ENCODE data around the gene QTRT2.

Gene QTRT2

DNA sequence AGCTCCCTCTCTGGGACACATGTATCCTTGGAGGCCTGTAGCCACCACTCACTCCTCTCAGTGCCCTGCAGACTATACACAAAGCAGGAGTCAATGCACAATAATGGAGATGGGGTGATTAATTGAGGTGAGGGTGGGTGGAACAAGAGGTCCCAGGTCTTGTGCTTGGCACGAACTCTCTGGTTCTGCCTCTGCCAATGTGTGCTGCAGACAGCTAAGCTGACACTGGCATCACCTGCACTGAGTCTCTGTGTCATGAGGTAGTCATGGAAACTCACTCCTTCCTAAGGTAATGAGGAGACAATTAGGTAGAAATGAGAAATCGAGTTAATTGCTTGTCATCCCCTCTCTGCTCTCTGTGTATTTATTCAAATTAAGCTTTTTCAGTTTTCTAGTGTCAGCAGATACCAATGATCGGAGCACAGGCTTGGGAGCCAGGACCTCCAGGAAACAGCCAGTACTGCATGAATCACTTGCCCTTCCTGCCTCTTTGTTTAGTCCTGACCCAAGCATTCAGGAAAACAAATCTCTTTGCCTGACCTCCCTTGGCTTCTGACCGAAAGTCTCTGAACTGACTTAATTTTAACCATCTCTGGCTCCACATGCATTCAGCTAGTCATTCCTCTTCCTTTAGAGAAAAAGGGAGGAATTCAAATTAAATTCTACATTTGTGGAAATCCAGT is 65.6 kb downstream of the QTRT2 start:
- DNase-seq, result no peak

DNA sequence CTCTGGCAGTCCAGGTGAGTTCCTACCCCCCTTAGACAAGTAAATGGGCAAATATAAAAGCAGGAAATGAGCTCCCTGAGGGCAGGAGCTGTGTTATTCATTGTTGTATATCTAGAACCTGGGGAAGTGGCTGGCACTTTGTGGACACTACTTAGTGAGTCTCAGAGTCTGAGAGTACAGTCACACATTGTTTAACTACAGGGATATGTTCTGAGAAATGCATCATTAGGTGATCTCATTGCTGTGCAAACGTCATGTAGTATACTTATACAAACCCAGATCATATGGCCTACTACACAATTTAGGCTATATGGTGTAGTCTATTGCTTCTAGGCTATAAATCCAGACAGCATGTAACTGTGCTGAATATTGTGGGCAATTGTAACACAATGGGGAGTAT is 69.9 kb downstream of the QTRT2 start:
- DNase-seq, result no peak

DNA sequence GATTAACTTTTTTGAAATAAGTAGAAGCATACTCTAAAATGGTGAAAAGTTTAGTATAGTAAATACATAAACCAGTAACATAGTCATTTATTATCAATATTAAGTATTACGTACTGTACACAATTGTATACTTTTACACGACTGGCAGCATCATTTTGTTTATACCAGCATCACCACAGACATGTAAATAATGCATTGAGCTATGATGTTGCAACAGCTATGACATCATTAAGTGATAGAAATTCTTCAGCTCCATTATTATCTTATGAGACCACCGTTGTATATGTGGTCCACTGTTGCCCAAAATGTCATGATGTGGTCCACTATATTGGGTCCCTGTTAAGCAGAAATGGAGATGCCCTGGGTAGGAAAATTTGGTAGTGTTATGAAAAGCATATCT is 71.0 kb downstream of the QTRT2 start:
- no peak for DNase-seq

DNA sequence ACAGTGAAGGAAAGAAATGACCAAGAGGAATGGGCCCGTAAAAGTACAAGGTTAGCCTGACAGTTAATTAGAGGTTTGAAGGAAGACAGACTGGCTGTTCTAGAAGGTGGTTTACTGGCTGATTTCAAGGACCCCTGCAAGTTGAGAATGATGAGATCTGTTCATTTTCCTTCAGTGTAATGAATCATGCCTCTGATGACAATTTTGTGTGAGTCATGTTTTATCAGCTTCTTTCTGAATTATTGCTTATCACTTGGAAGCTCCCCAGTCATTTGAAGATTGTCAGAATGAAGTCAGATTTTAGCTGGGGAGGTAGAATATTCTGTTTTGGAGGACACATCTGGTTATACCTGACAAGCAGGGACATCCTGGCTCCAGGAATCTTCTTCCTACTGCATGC is 71.7 kb downstream of the QTRT2 start:
- no peak for DNase-seq

DNA sequence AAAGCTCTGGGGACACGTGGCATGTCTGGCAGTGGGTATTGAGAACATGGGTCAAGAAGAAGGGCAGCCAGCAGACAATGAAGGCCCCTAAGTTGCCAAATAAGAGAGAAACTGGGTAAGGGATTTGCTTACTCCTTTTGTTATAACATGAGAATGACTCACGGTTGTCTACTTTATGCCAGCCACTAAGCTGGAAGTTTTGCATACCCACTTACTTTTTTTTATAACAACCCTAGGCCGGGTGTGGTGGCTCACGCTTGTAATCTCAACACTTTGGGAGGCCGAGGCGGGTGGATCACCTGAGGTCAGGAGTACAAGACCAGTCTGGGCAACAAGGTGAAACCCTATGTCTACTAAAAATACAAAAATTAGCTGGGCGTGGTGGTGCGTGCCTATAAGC is 72.3 kb downstream of the QTRT2 start:
- no peak for DNase-seq

DNA sequence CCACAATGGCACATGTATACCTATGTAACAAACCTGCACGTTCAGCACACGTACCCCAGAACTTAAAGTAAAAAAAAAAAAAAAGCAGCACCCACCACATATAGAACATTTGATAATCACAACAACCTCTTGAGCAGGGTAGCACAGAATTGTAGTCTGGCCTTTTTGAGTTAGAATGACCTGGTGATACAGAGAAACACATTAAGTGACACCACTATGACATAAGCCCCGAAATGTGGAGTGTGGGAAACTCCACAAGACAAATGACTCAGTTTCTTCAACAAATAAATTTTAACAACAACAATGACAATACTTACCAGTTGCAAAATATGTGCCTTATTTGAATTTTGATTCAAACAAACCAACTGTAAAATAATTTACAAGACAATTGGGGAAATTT is 76.0 kb downstream of the QTRT2 start:
- no peak for DNase-seq

DNA sequence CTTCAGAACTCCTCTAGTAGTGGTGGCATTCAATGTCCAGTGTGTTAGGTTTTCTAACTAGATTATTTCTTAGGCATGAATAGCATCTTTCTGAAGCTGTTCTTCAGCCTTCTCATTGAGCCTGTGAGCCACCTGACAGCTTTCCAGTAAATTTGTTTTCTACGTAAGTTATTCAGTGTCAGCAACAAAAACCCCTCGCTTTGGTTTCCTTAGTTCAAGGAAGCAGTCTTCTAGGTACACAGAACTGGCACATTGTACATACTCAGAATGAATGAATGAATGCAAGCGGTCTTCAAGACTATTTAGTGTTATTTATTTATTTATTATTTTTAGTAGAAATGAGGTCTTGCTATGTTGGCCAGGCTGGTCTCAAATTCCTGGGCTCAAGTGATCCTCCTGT is 77.4 kb downstream of the QTRT2 start:
- no peak for DNase-seq
